ENCODE measurements around the gene GPR153.

GRCh38 chr1:6278263-6278662 is 17.4 kb upstream of the GPR153 start:
- TF ChIP-seq, protein P1, sequence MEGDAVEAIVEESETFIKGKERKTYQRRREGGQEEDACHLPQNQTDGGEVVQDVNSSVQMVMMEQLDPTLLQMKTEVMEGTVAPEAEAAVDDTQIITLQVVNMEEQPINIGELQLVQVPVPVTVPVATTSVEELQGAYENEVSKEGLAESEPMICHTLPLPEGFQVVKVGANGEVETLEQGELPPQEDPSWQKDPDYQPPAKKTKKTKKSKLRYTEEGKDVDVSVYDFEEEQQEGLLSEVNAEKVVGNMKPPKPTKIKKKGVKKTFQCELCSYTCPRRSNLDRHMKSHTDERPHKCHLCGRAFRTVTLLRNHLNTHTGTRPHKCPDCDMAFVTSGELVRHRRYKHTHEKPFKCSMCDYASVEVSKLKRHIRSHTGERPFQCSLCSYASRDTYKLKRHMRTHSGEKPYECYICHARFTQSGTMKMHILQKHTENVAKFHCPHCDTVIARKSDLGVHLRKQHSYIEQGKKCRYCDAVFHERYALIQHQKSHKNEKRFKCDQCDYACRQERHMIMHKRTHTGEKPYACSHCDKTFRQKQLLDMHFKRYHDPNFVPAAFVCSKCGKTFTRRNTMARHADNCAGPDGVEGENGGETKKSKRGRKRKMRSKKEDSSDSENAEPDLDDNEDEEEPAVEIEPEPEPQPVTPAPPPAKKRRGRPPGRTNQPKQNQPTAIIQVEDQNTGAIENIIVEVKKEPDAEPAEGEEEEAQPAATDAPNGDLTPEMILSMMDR (IDR thresholded peaks at IDR 0.05) = no peak
- no peak for TF ChIP-seq EZH2 (IDR thresholded peaks at IDR 0.05)
- no peak for TF ChIP-seq EZH2phosphoT487 (IDR thresholded peaks at IDR 0.05)

All from neural progenitor cell (in vitro differentiated cells).